SH-SY5Y (cell line): ENCODE measurements around the gene C1R.

Source experiments
- GATA2 ChIP-seq: IDR thresholded peaks from 2 replicates; pipeline ENCODE4 v1.6.1; 2011; ENCODE audit warnings: mild to moderate bottlenecking, low read depth, low read length
- GATA3 ChIP-seq: IDR thresholded peaks from 2 replicates; pipeline ENCODE4 v1.6.1; 2011; ENCODE audit warnings: low read depth, mild to moderate bottlenecking, low read length, moderate library complexity

DNA sequence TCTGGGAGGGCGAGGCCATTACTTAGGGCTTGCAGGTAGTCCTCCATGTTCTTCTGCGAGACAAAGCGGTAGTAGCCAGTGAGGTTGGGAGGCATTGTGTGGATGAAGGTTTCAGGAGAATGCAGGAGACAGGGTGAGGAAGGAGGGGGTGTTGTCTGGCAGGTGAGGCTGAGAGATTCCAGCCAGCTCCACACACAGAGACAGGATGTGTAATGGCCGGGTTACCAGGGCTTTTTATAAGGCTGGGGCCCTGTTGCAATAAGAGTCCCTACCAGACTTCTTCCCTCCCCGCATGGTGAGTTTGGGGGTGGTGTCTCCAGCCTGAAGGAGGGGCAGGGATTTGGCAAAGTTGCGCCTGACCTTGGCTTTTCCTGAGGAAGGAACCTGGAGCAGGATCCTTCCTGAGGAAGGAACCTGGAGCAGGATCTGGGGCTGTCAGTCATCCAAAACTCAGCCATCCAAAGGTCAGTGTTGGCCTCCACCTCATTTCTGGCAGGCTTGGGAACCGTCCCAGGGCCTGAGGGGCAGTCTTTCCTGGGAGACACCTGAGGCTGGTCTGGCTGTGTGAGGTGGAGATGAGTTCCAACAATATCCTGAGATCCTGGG is 36.5 kb upstream of the C1R start, which contains the start of gene RBP5:
- TF ChIP-seq GATA2 (no peak), GATA3 (no peak)
